CD4-positive, alpha-beta T cell (primary cell): ENCODE results near the gene SNAI3. TPM values are rescaled to one million over a fixed set of nuclear protein-coding genes. Genes with fewer than 3 reads are reported as not detected.

ENCODE experiments used
- ATAC-seq: fragments of 200-7000 bp; cut with Tn5 transposase; one replicate; pipeline ENCODE4 v1.10.0; 2022; ENCODE audit warnings: mild to moderate bottlenecking; ENCODE audit not compliant: poor library complexity
- CTCF ChIA-PET: fragments of 350-600 bp; sonication (Branson Sonifier 250); formaldehyde crosslinking; loops from one replicate; lab custom pipeline; 2021; ENCODE audit warnings: antibody characterized with exemption, inconsistent platforms; lab: Charles Lee
- POLR2A ChIA-PET: fragments of 350-600 bp; sonication (Branson Sonifier 250); formaldehyde crosslinking; loops from one replicate; lab custom pipeline; 2021; ENCODE audit warnings: antibody characterized with exemption, inconsistent platforms; lab: Charles Lee
- DNase-seq, 14 experiments: peaks; one replicate each; pipeline ENCODE4 v3.0.0-alpha.2; 2013 to 2020; ENCODE audit warnings: mixed read lengths in 2 of 14
- H3K27ac ChIP-seq, 2 donors: one replicate each; pipeline versions ENCODE4 v1.5.1 to v1.7.0; 2013; ENCODE audit warnings: low read length in 2 of 2, low read depth in 1 of 2, mild to moderate bottlenecking in 1 of 2
- H3K27me3 ChIP-seq, 2 experiments: 1 replicate in 1 of 2; 2 replicates in 1 of 2; pipeline versions ENCODE4 v1.6.1 to v1.7.0; 2013; ENCODE audit warnings: low read length in 2 of 2, control low read depth in 1 of 2, mild to moderate bottlenecking in 1 of 2, moderate library complexity in 1 of 2; ENCODE audit not compliant: insufficient read depth in 2 of 2, control insufficient read depth in 1 of 2
- H3K36me3 ChIP-seq: one replicate; pipeline ENCODE4 v1.6.1; 2013; ENCODE audit warnings: low read length, control low read depth; ENCODE audit not compliant: insufficient read depth
- H3K4me1 ChIP-seq: one replicate; pipeline ENCODE4 v1.6.1; 2013; ENCODE audit warnings: low read length, control low read depth; ENCODE audit not compliant: insufficient read depth
- H3K4me3 ChIP-seq: one replicate; pipeline ENCODE4 v1.5.1; 2013; ENCODE audit warnings: mild to moderate bottlenecking, low read length, moderate library complexity
- H3K9me3 ChIP-seq, 2 experiments: 1 replicate in 1 of 2; 2 replicates in 1 of 2; pipeline versions ENCODE4 v1.6.1 to v1.7.0; 2013; ENCODE audit warnings: low read length in 2 of 2, mild to moderate bottlenecking in 2 of 2, control low read depth in 1 of 2, moderate library complexity in 1 of 2; ENCODE audit not compliant: control insufficient read depth in 1 of 2, insufficient read depth in 1 of 2
- H3K27ac Mint-ChIP-seq: one replicate; pipeline ENCODE4 v1.8.0; 2020; ENCODE audit warnings: mixed read lengths
- H3K27me3 Mint-ChIP-seq: one replicate; pipeline ENCODE4 v1.8.0; 2021; ENCODE audit warnings: mixed read lengths
- H3K36me3 Mint-ChIP-seq: one replicate; pipeline ENCODE4 v1.8.0; 2021; ENCODE audit warnings: low read depth, mixed read lengths
- H3K4me1 Mint-ChIP-seq: one replicate; pipeline ENCODE4 v1.8.0; 2021; ENCODE audit warnings: low read depth, mixed read lengths
- H3K4me3 Mint-ChIP-seq: one replicate; pipeline ENCODE4 v1.8.0; 2020; ENCODE audit warnings: mild to moderate bottlenecking, mixed read lengths
- H3K9me3 Mint-ChIP-seq: one replicate; pipeline ENCODE4 v1.8.0; 2020; ENCODE audit warnings: mixed read lengths
- CTCF ChIP-seq: fragments of 200-600 bp; IDR thresholded peaks from one replicate; pipeline ENCODE4 v1.8.0; 2022; ENCODE audit warnings: antibody characterized with exemption, mild to moderate bottlenecking
- intact Hi-C, 2 experiments: fragments of 100-400 bp; cut with DNase I in 1 of 2; cut with micrococcal nuclease in 1 of 2; formaldehyde crosslinking; loops; one replicate each; pipeline versions ENCODE4 v1.15.1 to v1.9.0; 2023 to 2025; cut with DNase I, micrococcal nuclease
- total RNA-seq, 174 experiments: library from RNA in 2 of 174; stranded (reverse) in 2 of 174; gene quantifications; one replicate each; pipeline ENCODE4 v1.2.3 and lab custom pipeline; 2021 to 2026

Gene SNAI3
- total RNA-seq, 2 experiments from 2014 or later, result 3.0 to 3.5 TPM

DNA sequence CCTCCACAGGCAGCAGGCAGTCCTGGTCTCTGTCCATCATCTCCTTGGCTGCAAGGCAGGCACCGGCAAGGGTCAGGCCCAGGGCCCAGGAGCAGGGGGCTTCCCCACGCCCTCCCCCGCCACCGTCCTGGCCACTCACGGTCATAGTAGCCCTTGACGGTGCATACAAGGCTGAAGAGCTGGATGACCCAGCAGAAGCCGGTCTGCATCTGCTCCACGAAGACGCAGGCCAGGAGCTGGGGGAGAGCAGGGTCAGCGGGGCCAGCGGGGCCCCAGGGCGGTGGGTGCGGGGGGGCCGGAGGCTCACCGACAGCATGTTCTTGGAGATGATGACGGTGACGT lies 40.1 kb upstream of the SNAI3 start:
- no peaks in the 10 kb centered on the region for H3K9me3 ChIP-seq
- H3K27me3 ChIP-seq, result no peaks in the 10 kb centered on the region
- H3K27ac ChIP-seq, result no peak overlapping the region
- no peak for DNase-seq
- no peak overlapping the region for H3K4me3 Mint-ChIP-seq
- H3K36me3 ChIP-seq, result peaks cover 78% of the 10 kb centered on the region
- TF ChIP-seq CTCF, result no peak
- H3K27ac Mint-ChIP-seq, result no peak overlapping the region
- H3K4me1 ChIP-seq, result no peaks in the 10 kb centered on the region
- no peaks in the 10 kb centered on the region for H3K27me3 Mint-ChIP-seq
- no peaks in the 10 kb centered on the region for H3K4me1 Mint-ChIP-seq
- POLR2A ChIA-PET, result no interaction called here
- no peaks in the 10 kb centered on the region for H3K9me3 Mint-ChIP-seq
- intact Hi-C loops, result no loop called here
- H3K4me3 ChIP-seq, result no peak overlapping the region
- ATAC-seq, result no peak
- H3K36me3 Mint-ChIP-seq, result peaks cover 12% of the 10 kb centered on the region
- CTCF ChIA-PET, result no interaction called here

GRCh38 chr16:88725609-88726407 lies 39.5 kb upstream of the SNAI3 start:
- Mint-ChIP-seq H3K4me3 (no peak overlapping the region), H3K27ac (no peak overlapping the region), H3K9me3 (no peaks in the 10 kb centered on the region), H3K4me1 (no peaks in the 10 kb centered on the region), H3K27me3 (no peaks in the 10 kb centered on the region), H3K36me3 (peaks cover 7% of the 10 kb centered on the region)
- Histone ChIP-seq H3K4me1 (no peaks in the 10 kb centered on the region), H3K27ac (no peak overlapping the region), H3K4me3 (no peak overlapping the region), H3K27me3 (no peaks in the 10 kb centered on the region), H3K36me3 (peaks cover 78% of the 10 kb centered on the region), H3K9me3 (no peaks in the 10 kb centered on the region)
- ATAC-seq, result no peak
- no peak for DNase-seq
- ChIA-PET POLR2A (no interaction called here), CTCF (no interaction called here)
- intact Hi-C loops, result no loop called here
- TF ChIP-seq CTCF, result no peak

- DNase-seq (no peak), ATAC-seq (no peak)
- H3K4me1 Mint-ChIP-seq, result no peaks in the 10 kb centered on the region
- CTCF ChIA-PET, result no interaction called here
- intact Hi-C loops, result no loop called here
- H3K27me3 Mint-ChIP-seq, result no peaks in the 10 kb centered on the region
- H3K4me3 Mint-ChIP-seq, result no peak overlapping the region
- no peak for TF ChIP-seq CTCF
- POLR2A ChIA-PET, result no interaction called here
- Histone ChIP-seq H3K36me3 (peaks cover 80% of the 10 kb centered on the region), H3K9me3 (no peaks in the 10 kb centered on the region), H3K4me3 (no peak overlapping the region), H3K27ac (no peak overlapping the region), H3K4me1 (no peaks in the 10 kb centered on the region), H3K27me3 (no peaks in the 10 kb centered on the region)
- no peak overlapping the region for H3K27ac Mint-ChIP-seq
- H3K9me3 Mint-ChIP-seq, result no peaks in the 10 kb centered on the region
- peaks cover 11% of the 10 kb centered on the region for H3K36me3 Mint-ChIP-seq
These were observed 38.7 kb upstream of the SNAI3 start for GRCh38 chr16:88724855-88725555.
